NCI-H2107 treated with DMSO at 0.1 percent for 48 hours (cell line): ENCODE results near the gene APOBEC3C.
"Not testable (repeated sequence)": the region's sequence is repeated elsewhere in the genome, so short reads cannot be mapped to it uniquely, and the experiment has no call there.

Experiments used
- DNase-seq: peaks from one replicate; lab custom pipeline; 2025; ENCODE audit not compliant: unreplicated experiment; lab: John Stamatoyannopoulos, UW

APOBEC3C gene

DNA sequence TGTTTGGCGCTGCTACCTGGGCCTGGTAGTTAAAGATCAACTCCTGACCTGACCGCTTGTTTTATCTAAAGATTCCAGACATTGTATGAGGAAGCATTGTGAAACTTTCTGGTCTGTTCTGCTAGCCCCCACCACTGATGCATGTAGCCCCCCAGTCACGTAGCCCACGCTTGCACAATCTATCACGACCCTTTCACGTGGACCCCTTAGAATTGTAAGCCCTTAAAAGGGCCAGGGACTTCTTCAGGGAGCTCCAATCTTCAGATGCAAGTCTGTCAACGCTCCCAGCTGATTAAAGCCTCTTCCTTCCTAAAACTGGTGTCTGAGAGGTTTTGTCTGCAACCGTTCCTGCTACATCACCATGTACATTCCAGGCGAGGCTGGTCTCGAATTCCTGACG is 41.6 kb downstream of the APOBEC3C start:
- no peak for DNase-seq

DNA sequence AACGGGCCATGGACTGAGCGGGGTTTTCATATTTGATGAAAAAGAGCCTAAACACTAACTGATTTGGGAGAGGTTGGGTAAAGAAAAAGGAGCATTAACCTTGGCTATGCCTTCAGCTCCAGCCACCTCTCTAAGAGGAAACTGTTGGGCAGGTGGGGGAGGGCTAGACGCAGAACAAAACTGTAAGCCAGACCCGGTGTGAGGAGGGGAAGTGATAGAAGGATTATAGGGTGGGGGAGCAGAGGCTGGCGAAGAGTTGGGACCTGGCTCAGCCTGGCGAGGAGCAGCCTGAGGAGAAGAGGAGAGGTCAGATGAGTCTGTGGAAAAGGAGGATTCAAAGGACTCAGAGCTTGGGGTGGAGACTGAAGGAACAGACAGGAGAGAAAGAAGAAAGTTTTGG is 47.2 kb downstream of the APOBEC3C start:
- not testable (repeated sequence) for DNase-seq

DNA sequence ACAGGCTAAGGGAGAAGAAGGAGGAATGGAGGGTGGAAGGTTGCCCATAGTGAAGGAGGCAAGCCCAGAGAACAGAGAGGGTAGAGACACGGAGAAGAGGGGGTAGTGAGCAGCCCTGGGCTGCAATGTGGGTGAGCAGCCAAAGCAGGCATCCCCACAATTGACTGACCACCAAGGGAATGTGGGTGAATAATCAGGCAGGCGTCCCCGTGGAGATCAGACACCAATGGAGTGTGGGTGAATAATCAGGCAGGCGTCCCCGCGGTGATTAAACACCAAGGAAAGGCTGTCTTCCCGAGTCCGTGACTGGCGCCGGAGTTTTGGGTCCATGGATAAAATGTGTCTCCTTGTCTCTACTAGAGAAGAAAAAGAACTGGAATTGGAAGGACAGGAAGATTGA is 47.9 kb downstream of the APOBEC3C start:
- DNase-seq = not testable (repeated sequence)

DNA sequence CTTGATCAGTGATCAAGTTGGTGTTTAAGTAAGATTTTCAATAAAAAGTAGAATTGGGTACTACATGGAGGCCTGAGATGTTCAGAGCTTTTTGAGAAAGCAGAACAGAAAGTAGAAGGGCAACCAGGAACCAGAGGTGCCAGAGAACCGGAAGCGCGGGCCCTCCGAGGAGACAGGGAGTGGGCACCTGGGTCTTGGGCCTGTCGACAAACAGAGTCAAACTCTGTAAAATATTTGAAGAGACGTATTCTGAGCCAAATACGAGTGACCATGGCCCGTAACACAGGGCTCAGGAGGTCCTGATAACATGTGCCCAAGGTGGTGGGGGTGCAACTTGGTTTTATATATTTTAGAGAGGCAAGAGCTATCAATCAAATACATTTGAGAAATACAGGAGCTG is 49.8 kb downstream of the APOBEC3C start:
- not testable (repeated sequence) for DNase-seq

DNA sequence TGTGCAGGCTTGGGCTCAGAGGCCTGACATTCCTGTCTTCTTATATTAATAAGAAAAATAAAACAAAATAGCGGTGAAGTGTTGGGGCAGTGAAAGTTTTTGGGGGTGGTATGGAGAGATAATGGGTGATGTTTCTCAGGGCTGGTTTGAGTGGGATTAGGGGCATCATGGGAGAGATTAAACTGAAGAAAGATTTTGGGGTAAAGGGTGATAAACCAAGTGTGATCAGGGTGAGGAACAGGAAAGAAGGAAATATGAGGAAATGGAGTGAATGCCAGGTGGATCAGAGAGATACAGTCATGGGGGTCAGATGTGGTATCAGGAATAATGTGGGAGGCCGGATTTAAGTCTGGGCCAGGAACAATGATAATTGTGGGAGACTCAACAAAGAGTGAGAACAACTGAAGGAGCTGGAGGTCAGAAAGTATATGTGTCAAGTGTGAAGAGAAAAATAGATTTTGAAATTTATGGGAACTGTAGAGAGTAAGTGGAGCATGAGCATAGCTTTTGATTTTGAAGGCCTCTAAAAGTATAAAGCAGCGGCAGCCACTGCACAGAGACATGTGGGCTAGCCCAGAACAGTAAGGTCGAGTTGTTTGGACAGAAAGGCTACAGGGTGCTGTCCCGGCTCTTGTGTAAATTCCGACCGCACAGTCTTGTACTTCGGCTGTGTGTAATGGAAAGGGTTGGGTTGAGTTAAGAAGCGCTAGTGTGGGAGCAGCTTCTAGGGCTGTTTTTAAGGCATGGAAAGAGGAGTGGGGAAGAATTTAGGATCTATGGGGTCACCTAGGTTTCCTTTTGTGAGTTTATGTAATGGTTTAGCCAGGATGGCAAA is 52.6 kb downstream of the APOBEC3C start:
- DNase-seq = not testable (repeated sequence)

DNA sequence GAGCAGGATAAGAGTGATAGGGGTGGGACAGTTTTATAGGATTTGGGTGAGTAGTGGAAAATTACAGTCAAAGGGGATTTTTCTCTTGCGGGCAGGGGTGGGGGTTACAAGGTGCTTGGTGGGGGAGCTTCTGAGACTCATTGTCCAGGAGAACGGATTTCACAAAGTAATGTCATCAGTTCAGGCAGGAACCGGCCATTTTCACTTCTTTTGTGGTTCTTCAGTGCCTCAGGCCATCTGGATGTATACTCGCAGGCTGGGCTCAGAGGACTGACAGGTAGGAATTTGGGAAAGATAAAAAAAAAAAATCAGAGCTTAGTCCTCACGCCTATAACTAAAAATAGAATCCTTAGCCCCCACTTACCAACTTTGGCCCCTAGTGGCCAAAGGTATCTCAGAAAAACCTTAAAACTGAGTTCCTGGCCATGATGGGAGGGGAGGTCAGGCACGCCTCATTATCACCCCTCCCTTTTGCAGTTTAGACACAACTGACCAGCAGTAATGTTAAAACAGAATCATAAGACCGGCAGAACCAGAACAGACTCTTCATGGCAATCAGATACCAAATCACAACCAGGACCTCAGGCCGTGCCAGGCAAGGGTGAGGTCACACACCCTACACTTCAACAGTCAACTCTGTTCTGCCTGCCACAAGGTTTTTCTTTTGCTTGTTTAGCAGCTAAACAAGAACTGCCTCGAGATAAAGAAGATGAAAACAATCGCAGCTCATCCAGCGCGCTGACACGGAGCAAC is 54.2 kb downstream of the APOBEC3C start:
- DNase-seq = no peak
